Omental fat pad (tissue), 4 donors: Measurements from ENCODE around the gene IL17B. TPM values are rescaled to one million over a fixed set of nuclear protein-coding genes. Genes with fewer than 3 reads are reported as not detected.
"Not testable (repeated sequence)": the region's sequence is repeated elsewhere in the genome, so short reads cannot be mapped to it uniquely, and the experiment has no call there.

Experiments used
- ATAC-seq: fragments of 150-250 bp; one replicate; pipeline ENCODE4 v1.9.1; 2016; ENCODE audit warnings: mild to moderate bottlenecking, moderate library complexity; ENCODE audit not compliant: low FRiP score
- DNase-seq: peaks from one replicate; pipeline ENCODE4 v3.0.0-alpha.2; 2019; ENCODE audit warnings: low spot score
- CTCF ChIP-seq, 3 donors: fragments of 450-650 bp; IDR thresholded peaks; one replicate each; pipeline ENCODE4 v1.5.1; 2016 to 2017; ENCODE audit warnings: antibody characterized with exemption in 3 of 3, mild to moderate bottlenecking in 3 of 3, moderate library complexity in 2 of 3
- total RNA-seq, 4 donors: library from RNA; depleted of rRNA; stranded (reverse); fragments of >200 nt; gene quantifications; one replicate each; pipeline ENCODE4 v1.1.0, GENCODE V29; 2016

IL17B gene
- total RNA-seq, 4 donors from 2014 or later, result 1.1 TPM; not detected in 3

GRCh38 chr5:149404746-149405549, 25.9 kb upstream of the IL17B start:
- no peak for ATAC-seq
- TF ChIP-seq CTCF (IDR thresholded peaks at IDR 0.05), result no peak
- DNase-seq, result no peak

- no peak for ATAC-seq
- no peak for DNase-seq
- TF ChIP-seq CTCF (IDR thresholded peaks at IDR 0.05), result no peak
Measured at GRCh38 chr5:149403923-149404745, 25.0 kb upstream of the IL17B start.

- ATAC-seq (no peak), DNase-seq (no peak)
- no peak for TF ChIP-seq CTCF (IDR thresholded peaks at IDR 0.05)
Measured at GRCh38 chr5:149402291-149402690, 23.2 kb upstream of the IL17B start.

- no peak for DNase-seq
- TF ChIP-seq CTCF (IDR thresholded peaks at IDR 0.05), result no peak
- no peak for ATAC-seq
Measured at GRCh38 chr5:149401051-149401450, 22.0 kb upstream of the IL17B start.

- DNase-seq, result no peak
- no peak for TF ChIP-seq CTCF (IDR thresholded peaks at IDR 0.05)
- ATAC-seq, result no peak
Measured at GRCh38 chr5:149400304-149400703, 21.2 kb upstream of the IL17B start.

GRCh38 chr5:149399775-149400174, 20.7 kb upstream of the IL17B start:
- ATAC-seq (no peak), DNase-seq (no peak)
- no peak for TF ChIP-seq CTCF (IDR thresholded peaks at IDR 0.05)

- DNase-seq, ATAC-seq: not testable (repeated sequence)
Measured at GRCh38 chr5:149398747-149399266, 19.7 kb upstream of the IL17B start.
